NCI-H69 (cell line): Measurements from ENCODE around the gene RRAS2.
"Not testable (repeated sequence)": the region's sequence is repeated elsewhere in the genome, so short reads cannot be mapped to it uniquely, and the experiment has no call there.

Experiments used
- DNase-seq: peaks from one replicate; lab custom pipeline; 2025; lab: John Stamatoyannopoulos, UW

Gene RRAS2

GRCh38 chr11:14306481-14306880 is 52.5 kb downstream of the RRAS2 start:
- no peak for DNase-seq

GRCh38 chr11:14305649-14306048 is 53.3 kb downstream of the RRAS2 start:
- no peak for DNase-seq

GRCh38 chr11:14304601-14305000 is 54.4 kb downstream of the RRAS2 start:
- no peak for DNase-seq

- peak; percentile 63 for DNase-seq
Measured at GRCh38 chr11:14300661-14301304, 58.2 kb downstream of the RRAS2 start.

GRCh38 chr11:14299921-14300320 is 59.1 kb downstream of the RRAS2 start:
- no peak for DNase-seq

- no peak for DNase-seq
Measured at GRCh38 chr11:14290422-14290821, 68.6 kb downstream of the RRAS2 start.

- no peak for DNase-seq
Measured at GRCh38 chr11:14288189-14288935, 70.6 kb downstream of the RRAS2 start.

- DNase-seq = not testable (repeated sequence)
Measured at GRCh38 chr11:14278869-14279268, 80.1 kb downstream of the RRAS2 start.

- DNase-seq = no peak
Measured at GRCh38 chr11:14275076-14275475, 83.9 kb downstream of the RRAS2 start.

GRCh38 chr11:14273895-14274294 is 85.1 kb downstream of the RRAS2 start:
- DNase-seq = peak; percentile 22

GRCh38 chr11:14270690-14271542 is 88.1 kb downstream of the RRAS2 start:
- DNase-seq = no peak

- DNase-seq = no peak
Measured at GRCh38 chr11:14269692-14270573, 89.0 kb downstream of the RRAS2 start.

GRCh38 chr11:14267861-14268635 is 90.9 kb downstream of the RRAS2 start:
- no peak for DNase-seq

- no peak for DNase-seq
Measured at GRCh38 chr11:14266622-14267021, 92.4 kb downstream of the RRAS2 start.

GRCh38 chr11:14264966-14265365 is 94.0 kb downstream of the RRAS2 start:
- no peak for DNase-seq

- DNase-seq = no peak
Measured at GRCh38 chr11:14262271-14262846, 96.6 kb downstream of the RRAS2 start.

- no peak for DNase-seq
Measured at GRCh38 chr11:14261066-14261465, 97.9 kb downstream of the RRAS2 start.

- no peak for DNase-seq
Measured at GRCh38 chr11:14259878-14260277, 99.1 kb downstream of the RRAS2 start.

GRCh38 chr11:14259186-14259784 is 99.7 kb downstream of the RRAS2 start:
- DNase-seq = no peak
